Measurements from ENCODE around the gene CAP1. TPM values are rescaled to one million over a fixed set of nuclear protein-coding genes. Genes with fewer than 3 reads are reported as not detected.

CAP1 gene
- total RNA-seq, 2 donors from 2014 or later, result 315 to 409 TPM

DNA sequence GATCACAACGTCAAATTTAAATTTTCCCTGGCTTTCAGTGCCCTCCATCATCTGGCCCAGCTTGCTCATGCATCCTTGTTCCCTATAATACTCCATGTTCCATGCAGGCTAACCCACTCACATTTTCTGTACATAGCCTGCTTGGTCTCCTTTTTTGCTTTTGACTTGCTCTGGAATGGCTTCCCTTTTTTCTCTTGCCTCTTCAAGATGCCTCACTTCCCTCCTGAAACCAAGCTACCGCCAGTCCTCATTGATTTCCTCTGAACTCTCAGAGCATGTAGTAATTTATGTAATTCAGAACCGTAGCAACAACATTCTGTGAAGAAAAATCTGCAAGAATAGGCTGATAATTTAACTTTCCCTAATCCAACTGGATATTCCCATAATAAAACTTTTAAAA, 10.3 kb downstream of the CAP1 start:
- Histone ChIP-seq H3K36me3 (no peaks in the 10 kb centered on the region), H3K27ac (peak overlapping the region; percentile 27 to 84), H3K9me3 (no peaks in the 10 kb centered on the region), H3K27me3 (replicated peaks; ENCODE audit: insufficient read depth) (no peaks in the 10 kb centered on the region), H3K4me1 (ENCODE audit: control insufficient read depth in 1 of 2, low read depth in 2 of 2) (peaks cover 68 to 86% of the 10 kb centered on the region in 2 donors), H3K4me3 (no peak overlapping the region)
- ATAC-seq (ENCODE audit: insufficient number of reproducible peaks, low FRiP score, low read depth), result no peak
- no peak for DNase-seq (ENCODE audit: low spot score)
- TF ChIP-seq CTCF (IDR thresholded peaks at IDR 0.05), result no peak

GRCh38 chr1:40053138-40053887, 12.8 kb downstream of the CAP1 start:
- Histone ChIP-seq H3K27me3 (replicated peaks; ENCODE audit: insufficient read depth) (no peaks in the 10 kb centered on the region), H3K36me3 (no peaks in the 10 kb centered on the region), H3K4me1 (ENCODE audit: control insufficient read depth in 1 of 2, low read depth in 2 of 2) (peaks cover 62 to 87% of the 10 kb centered on the region in 2 donors), H3K4me3 (no peak overlapping the region), H3K27ac (no peak overlapping the region), H3K9me3 (no peaks in the 10 kb centered on the region)
- no peak for TF ChIP-seq CTCF (IDR thresholded peaks at IDR 0.05)
- DNase-seq (ENCODE audit: low spot score) (no peak), ATAC-seq (ENCODE audit: insufficient number of reproducible peaks, low FRiP score, low read depth) (no peak)

- H3K4me1 ChIP-seq (ENCODE audit: control insufficient read depth in 1 of 2, low read depth in 2 of 2), result peaks cover 70 to 87% of the 10 kb centered on the region in 2 donors
- H3K36me3 ChIP-seq, result peaks cover 19% of the 10 kb centered on the region
- ATAC-seq (ENCODE audit: insufficient number of reproducible peaks, low FRiP score, low read depth), result no peak
- H3K4me3 ChIP-seq, result no peak overlapping the region
- H3K9me3 ChIP-seq, result no peaks in the 10 kb centered on the region
- TF ChIP-seq CTCF (IDR thresholded peaks at IDR 0.05), result no peak
- H3K27me3 ChIP-seq (replicated peaks; ENCODE audit: insufficient read depth), result no peaks in the 10 kb centered on the region
- DNase-seq (ENCODE audit: low spot score), result no peak
- H3K27ac ChIP-seq, result peak overlapping the region in 1 of 2 donors; percentile 6
Observed at GRCh38 chr1:40056519-40057309, 16.2 kb downstream of the CAP1 start.

- TF ChIP-seq CTCF (IDR thresholded peaks at IDR 0.05), result no peak
- Histone ChIP-seq H3K4me3 (peak overlapping the region; percentile 11), H3K36me3 (peaks cover 25% of the 10 kb centered on the region), H3K4me1 (ENCODE audit: control insufficient read depth in 1 of 2, low read depth in 2 of 2) (peaks cover 70 to 79% of the 10 kb centered on the region in 2 donors), H3K9me3 (no peaks in the 10 kb centered on the region), H3K27me3 (replicated peaks; ENCODE audit: insufficient read depth) (no peaks in the 10 kb centered on the region), H3K27ac (no peak overlapping the region)
- no peak for ATAC-seq (ENCODE audit: insufficient number of reproducible peaks, low FRiP score, low read depth)
- no peak for DNase-seq (ENCODE audit: low spot score)
Observed at GRCh38 chr1:40057310-40058030, 16.9 kb downstream of the CAP1 start.

GRCh38 chr1:40058097-40058452, 17.5 kb downstream of the CAP1 start:
- DNase-seq (ENCODE audit: low spot score) (no peak), ATAC-seq (ENCODE audit: insufficient number of reproducible peaks, low FRiP score, low read depth) (no peak)
- Histone ChIP-seq H3K9me3 (no peaks in the 10 kb centered on the region), H3K4me3 (no peak overlapping the region), H3K36me3 (peaks cover 27% of the 10 kb centered on the region), H3K27ac (peak overlapping the region; percentile 14 to 19), H3K4me1 (ENCODE audit: control insufficient read depth in 1 of 2, low read depth in 2 of 2) (peaks cover 66 to 73% of the 10 kb centered on the region in 2 donors), H3K27me3 (replicated peaks; ENCODE audit: insufficient read depth) (no peaks in the 10 kb centered on the region)
- no peak for TF ChIP-seq CTCF (IDR thresholded peaks at IDR 0.05)
